ENCODE data around the gene SLC22A23. TPM values are rescaled to one million over a fixed set of nuclear protein-coding genes. Genes with fewer than 3 reads are reported as not detected.

SLC22A23 gene
- total RNA-seq, 2 experiments from 2014 or later: 0.37 to 0.39 TPM

DNA sequence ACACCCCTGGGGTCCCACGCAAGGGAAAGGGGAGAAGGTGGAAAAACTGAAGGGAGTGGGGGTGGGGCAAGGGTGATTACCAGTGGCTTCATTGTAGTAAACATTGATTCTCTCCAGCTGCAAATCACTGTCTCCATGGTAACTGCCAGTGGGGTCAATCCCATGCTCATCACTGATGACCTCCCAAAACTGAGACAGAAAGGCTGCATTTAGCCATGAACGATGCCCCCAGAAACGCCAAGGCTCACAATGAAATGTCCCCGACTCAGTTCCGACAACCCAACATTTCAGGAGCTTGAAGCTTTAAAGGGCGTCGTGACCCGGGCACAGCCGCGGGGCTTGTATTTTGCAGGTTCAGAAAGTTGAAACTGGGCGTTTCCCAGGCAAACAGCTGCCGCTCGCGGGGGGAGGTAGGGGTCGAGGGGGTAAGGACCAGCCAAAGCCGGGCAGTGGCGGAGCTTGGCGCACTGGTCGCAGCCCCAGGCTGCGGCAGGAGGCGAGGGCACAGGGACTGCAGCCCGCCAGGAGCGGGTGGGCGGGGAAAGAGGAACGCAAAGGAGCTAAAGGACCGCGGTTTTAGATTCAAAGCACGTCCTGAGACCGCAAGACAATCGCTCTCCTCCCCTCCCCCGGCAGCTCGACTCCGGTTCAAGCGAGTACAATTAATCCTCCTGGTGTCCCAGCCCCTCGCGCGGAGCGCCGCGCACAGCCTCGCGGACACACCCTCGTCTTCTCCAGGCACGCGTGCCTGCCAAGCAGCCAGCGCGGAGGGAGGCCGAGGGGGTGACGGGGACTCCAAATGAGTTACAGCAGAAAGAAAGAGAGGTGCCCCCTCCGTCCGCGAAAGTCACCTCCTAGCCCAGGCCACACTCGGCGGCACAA, 230.1 kb downstream of the SLC22A23 start:
- H3K9me3 Mint-ChIP-seq (ENCODE audit: low read depth): no peaks in the 10 kb centered on the region
- CTCF ChIA-PET: interaction anchor here (0.5 to 1.7 kb wide), 3 partner anchors 18 to 1726 kb away, joined by 3 to 6 read pairs (median 3); no protein-coding TSS in a partner anchor
- H3K36me3 Mint-ChIP-seq (ENCODE audit: low read depth): no peaks in the 10 kb centered on the region
- intact Hi-C loops (cut with DNase I, micrococcal nuclease): loop anchor here in 1 of 2 experiments (1.0 kb wide), 1 partner anchor 64 kb away; no protein-coding TSS in a partner anchor
- peaks cover 41% of the 10 kb centered on the region for H3K4me1 Mint-ChIP-seq
- peaks cover 52% of the 10 kb centered on the region for H3K27me3 Mint-ChIP-seq
- POLR2A ChIA-PET: no interaction called here
- H3K27ac Mint-ChIP-seq: no peak overlapping the region
- peak overlapping the region; percentile 51 for H3K4me3 Mint-ChIP-seq
- ATAC-seq (no peak), DNase-seq (peak; percentile 47)

DNA sequence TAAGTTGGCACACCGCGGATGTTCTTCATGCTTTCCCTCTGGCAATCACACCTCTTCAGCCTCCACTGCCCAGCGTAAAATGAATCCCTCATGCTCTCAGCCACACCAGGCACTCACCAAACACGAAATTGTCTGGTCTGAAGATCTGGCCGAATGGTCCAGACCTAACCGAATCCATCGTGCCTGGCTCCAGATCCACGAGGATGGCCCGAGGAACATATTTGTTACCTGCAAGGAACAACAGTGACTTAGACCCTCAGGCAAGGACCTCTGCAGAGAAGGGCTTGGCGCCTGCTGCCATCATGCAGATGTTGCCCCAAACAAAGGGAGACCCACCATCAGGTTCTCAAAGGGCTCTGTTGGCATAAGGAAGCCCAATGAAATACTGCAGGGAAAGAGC, 230.8 kb downstream of the SLC22A23 start:
- DNase-seq (no peak), ATAC-seq (no peak)
- no peaks in the 10 kb centered on the region for H3K36me3 Mint-ChIP-seq (ENCODE audit: low read depth)
- POLR2A ChIA-PET: no interaction called here
- no peaks in the 10 kb centered on the region for H3K9me3 Mint-ChIP-seq (ENCODE audit: low read depth)
- intact Hi-C loops (cut with DNase I, micrococcal nuclease): no loop called here
- H3K4me1 Mint-ChIP-seq: peaks cover 34% of the 10 kb centered on the region
- no peak overlapping the region for H3K27ac Mint-ChIP-seq
- no peak overlapping the region for H3K4me3 Mint-ChIP-seq
- H3K27me3 Mint-ChIP-seq: peaks cover 47% of the 10 kb centered on the region
- CTCF ChIA-PET: interaction anchor here (0.8 kb wide), 1 partner anchor 99 kb away, joined by 3 read pairs; no protein-coding TSS in a partner anchor

DNA sequence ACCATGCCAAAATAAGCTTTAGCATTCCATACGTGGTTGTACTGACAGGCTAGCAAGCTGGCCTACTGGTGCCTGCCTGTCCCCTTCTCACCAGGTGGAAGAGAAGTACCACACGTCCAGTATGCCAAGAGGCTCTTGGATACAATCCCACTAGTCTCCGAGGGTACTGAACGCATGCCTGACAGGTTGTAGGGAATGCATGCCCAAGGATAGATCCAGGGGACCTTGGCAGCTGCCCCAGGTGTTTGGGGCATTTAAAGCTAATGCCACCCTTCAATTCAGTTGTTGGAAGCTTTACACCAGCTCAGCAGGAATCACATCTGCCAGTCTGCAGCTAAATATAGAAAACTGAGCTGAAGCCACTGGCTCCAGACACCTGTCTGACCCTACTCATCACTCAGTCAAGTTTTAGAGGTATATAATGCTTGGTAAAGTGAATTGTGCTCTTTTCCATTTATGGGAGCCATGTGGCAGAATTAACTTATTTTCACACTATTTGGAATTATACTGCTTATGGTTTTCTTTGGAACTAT, 234.3 kb downstream of the SLC22A23 start:
- ChIA-PET POLR2A (no interaction called here), CTCF (interaction anchor here (1.0 kb wide), 1 partner anchor 8 kb away, joined by 3 read pairs; no protein-coding TSS in a partner anchor)
- Mint-ChIP-seq H3K4me1 (peaks cover 5% of the 10 kb centered on the region), H3K36me3 (ENCODE audit: low read depth) (no peaks in the 10 kb centered on the region), H3K9me3 (ENCODE audit: low read depth) (no peaks in the 10 kb centered on the region), H3K4me3 (no peak overlapping the region), H3K27ac (no peak overlapping the region), H3K27me3 (peaks cover 34% of the 10 kb centered on the region)
- ATAC-seq (no peak), DNase-seq (no peak)
- intact Hi-C loops (cut with DNase I, micrococcal nuclease): no loop called here

DNA sequence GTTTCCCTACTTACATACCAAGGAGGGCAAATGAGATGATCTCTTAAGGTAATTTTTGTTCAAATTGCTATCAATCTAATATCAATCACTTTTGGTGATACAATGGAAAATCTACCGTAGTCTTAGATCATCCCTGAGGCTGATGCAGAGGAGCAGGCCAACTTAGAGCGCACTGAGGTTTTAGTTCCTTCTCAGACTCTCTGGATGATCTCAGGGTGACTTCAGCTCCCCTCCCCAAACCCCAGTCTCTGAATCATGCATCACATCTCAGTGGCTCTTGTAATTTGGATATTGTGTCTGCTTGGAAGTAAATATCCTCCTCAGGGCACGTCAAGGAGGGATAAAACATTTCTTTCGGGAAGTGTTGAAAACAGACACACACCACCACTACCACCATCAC, 235.3 kb downstream of the SLC22A23 start:
- ChIA-PET CTCF (interaction anchor here (0.7 kb wide), 1 partner anchor 107 kb away, joined by 3 read pairs; no protein-coding TSS in a partner anchor), POLR2A (no interaction called here)
- intact Hi-C loops (cut with DNase I, micrococcal nuclease): no loop called here
- no peak overlapping the region for H3K4me3 Mint-ChIP-seq
- peaks cover 33% of the 10 kb centered on the region for H3K27me3 Mint-ChIP-seq
- H3K36me3 Mint-ChIP-seq (ENCODE audit: low read depth): no peaks in the 10 kb centered on the region
- H3K27ac Mint-ChIP-seq: no peak overlapping the region
- DNase-seq: no peak
- no peak for ATAC-seq
- H3K4me1 Mint-ChIP-seq: peaks cover 2% of the 10 kb centered on the region
- no peaks in the 10 kb centered on the region for H3K9me3 Mint-ChIP-seq (ENCODE audit: low read depth)

DNA sequence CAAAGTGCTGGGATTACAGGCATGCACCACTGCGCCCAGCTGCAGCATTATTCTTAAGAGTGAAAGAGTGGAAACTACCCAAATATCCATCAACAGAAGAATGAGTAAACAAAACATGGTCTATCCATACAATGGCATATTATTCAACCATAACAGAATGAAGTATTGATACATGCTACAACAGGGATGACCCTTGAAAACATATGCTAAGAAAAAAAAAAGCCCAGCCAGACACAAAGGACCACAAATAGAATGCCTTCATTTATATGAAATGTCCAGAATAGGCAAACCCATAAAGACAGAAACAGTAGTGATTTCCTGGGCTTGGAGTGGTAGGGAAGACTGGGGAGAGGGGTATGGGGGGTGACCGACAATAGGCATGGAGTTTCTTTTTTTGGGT, 236.5 kb downstream of the SLC22A23 start:
- CTCF ChIA-PET: interaction anchor here (1.6 kb wide), 1 partner anchor 30 kb away, joined by 5 read pairs; no protein-coding TSS in a partner anchor
- no peak overlapping the region for H3K4me3 Mint-ChIP-seq

More for the DNA sequence above, 236.5 kb downstream of the SLC22A23 start:
- POLR2A ChIA-PET: no interaction called here
- ATAC-seq (no peak), DNase-seq (no peak)
- intact Hi-C loops (cut with DNase I, micrococcal nuclease): no loop called here
- H3K36me3 Mint-ChIP-seq (ENCODE audit: low read depth): no peaks in the 10 kb centered on the region
- H3K9me3 Mint-ChIP-seq (ENCODE audit: low read depth): no peaks in the 10 kb centered on the region
- H3K27me3 Mint-ChIP-seq: peaks cover 30% of the 10 kb centered on the region
- no peaks in the 10 kb centered on the region for H3K4me1 Mint-ChIP-seq
- no peak overlapping the region for H3K27ac Mint-ChIP-seq

Other genes with a start within 250 kb of the SLC22A23 start
- gene TUBB2B, start 229.4 kb downstream of the SLC22A23 start, total RNA-seq: under 1 TPM in 1 of 2 experiments, not detected in 1; 0.09 TPM
- 10 to 100 TPM; 22.2 to 23.2 TPM for gene PSMG4, start 198.1 kb downstream of the SLC22A23 start, total RNA-seq